Hepatocyte (in vitro differentiated cells): ENCODE measurements around the gene FAM120B. TPM values are rescaled to one million over a fixed set of nuclear protein-coding genes. Genes with fewer than 3 reads are reported as not detected.

Experiments used
- DNase-seq: peaks from one replicate; pipeline ENCODE4 v3.0.0-alpha.2; 2016; ENCODE audit warnings: low spot score
- H2AFZ ChIP-seq: fragments of 200-600 bp; sonication (generic); 2 replicates; pipeline ENCODE4 v1.6.0; 2016; ENCODE audit warnings: antibody characterized with exemption, mild to moderate bottlenecking
- H3K27ac ChIP-seq: fragments of 200-600 bp; sonication (generic); 2 replicates; pipeline ENCODE4 v1.5.1; 2016; ENCODE audit warnings: mild to moderate bottlenecking
- H3K27me3 ChIP-seq: fragments of 200-600 bp; sonication (generic); 2 replicates; pipeline ENCODE4 v1.6.1; 2016
- H3K36me3 ChIP-seq: fragments of 200-600 bp; sonication (generic); replicated peaks from 2 replicates; pipeline ENCODE4 v1.5.1; 2016; ENCODE audit warnings: low read depth; ENCODE audit not compliant: insufficient read depth
- H3K4me1 ChIP-seq: fragments of 200-600 bp; sonication (generic); 2 replicates; pipeline ENCODE4 v1.5.1; 2016; ENCODE audit warnings: mild to moderate bottlenecking, moderate library complexity; ENCODE audit not compliant: insufficient read depth
- H3K4me2 ChIP-seq: fragments of 200-600 bp; sonication (generic); 2 replicates; pipeline ENCODE4 v1.6.0; 2016
- H3K4me3 ChIP-seq: fragments of 200-600 bp; sonication (generic); 2 replicates; pipeline ENCODE4 v1.5.1; 2016; ENCODE audit warnings: mild to moderate bottlenecking
- H3K79me2 ChIP-seq: fragments of 200-600 bp; sonication (generic); 2 replicates; pipeline ENCODE4 v1.6.0; 2017; ENCODE audit warnings: mild to moderate bottlenecking
- H3K9me2 ChIP-seq: fragments of 200-600 bp; sonication (generic); replicated peaks from 2 replicates; pipeline ENCODE4 v1.6.0; 2017; ENCODE audit warnings: mild to moderate bottlenecking; ENCODE audit not compliant: insufficient read depth
- H3K9me3 ChIP-seq: fragments of 200-600 bp; sonication (generic); 2 replicates; pipeline ENCODE4 v1.5.1; 2016; ENCODE audit warnings: low read depth, mild to moderate bottlenecking
- H4K20me1 ChIP-seq: fragments of 200-600 bp; sonication (generic); 2 replicates; pipeline ENCODE4 v1.6.0; 2016; ENCODE audit warnings: mild to moderate bottlenecking; ENCODE audit not compliant: insufficient read depth, poor library complexity, severe bottlenecking
- EZH2 ChIP-seq: fragments of 200-600 bp; sonication (generic); IDR thresholded peaks from 2 replicates; pipeline ENCODE4 v1.6.1; 2016; ENCODE audit warnings: antibody characterized with exemption, mild to moderate bottlenecking, borderline replicate concordance
- EZH2phosphoT487 ChIP-seq: fragments of 200-600 bp; sonication (generic); IDR thresholded peaks from one replicate; pipeline ENCODE4 v1.6.1; 2018; ENCODE audit warnings: antibody characterized with exemption, mild to moderate bottlenecking, low read depth, moderate library complexity; ENCODE audit not compliant: unreplicated experiment, severe bottlenecking
- WGBS: methylation state at CpG from one replicate; pipeline ENCODE4 v1.1.6; 2016; ENCODE audit warnings: low lambda C conversion rate; ENCODE audit errors: missing lambda C conversion rate; 5-methylcytosine and 5-hydroxymethylcytosine counted together
- polyA plus RNA-seq: library from polyadenylated mRNA; unstranded; fragments of >200 nt; fragmentation: Nextera tagmentation; extraction: Ambion mirVana; gene quantifications from 2 replicates; pipeline ENCODE4 v1.2.1, GENCODE V29; 2016
- total RNA-seq: library from RNA; depleted of rRNA; stranded (reverse); fragments of >200 nt; gene quantifications from 2 replicates; pipeline ENCODE4 v1.2.3, GENCODE V29; 2014
- TF ChIP-seq, protein P1 (sequence below): fragments of 200-600 bp; sonication (generic); IDR thresholded peaks from 2 replicates; pipeline ENCODE4 v1.5.1; 2016; ENCODE audit warnings: antibody characterized with exemption, mild to moderate bottlenecking; ENCODE audit not compliant: poor library complexity

The FAM120B gene
- total and polyA plus RNA-seq, 2 experiments from 2014 or later, result 16.0 to 25.8 TPM

DNA sequence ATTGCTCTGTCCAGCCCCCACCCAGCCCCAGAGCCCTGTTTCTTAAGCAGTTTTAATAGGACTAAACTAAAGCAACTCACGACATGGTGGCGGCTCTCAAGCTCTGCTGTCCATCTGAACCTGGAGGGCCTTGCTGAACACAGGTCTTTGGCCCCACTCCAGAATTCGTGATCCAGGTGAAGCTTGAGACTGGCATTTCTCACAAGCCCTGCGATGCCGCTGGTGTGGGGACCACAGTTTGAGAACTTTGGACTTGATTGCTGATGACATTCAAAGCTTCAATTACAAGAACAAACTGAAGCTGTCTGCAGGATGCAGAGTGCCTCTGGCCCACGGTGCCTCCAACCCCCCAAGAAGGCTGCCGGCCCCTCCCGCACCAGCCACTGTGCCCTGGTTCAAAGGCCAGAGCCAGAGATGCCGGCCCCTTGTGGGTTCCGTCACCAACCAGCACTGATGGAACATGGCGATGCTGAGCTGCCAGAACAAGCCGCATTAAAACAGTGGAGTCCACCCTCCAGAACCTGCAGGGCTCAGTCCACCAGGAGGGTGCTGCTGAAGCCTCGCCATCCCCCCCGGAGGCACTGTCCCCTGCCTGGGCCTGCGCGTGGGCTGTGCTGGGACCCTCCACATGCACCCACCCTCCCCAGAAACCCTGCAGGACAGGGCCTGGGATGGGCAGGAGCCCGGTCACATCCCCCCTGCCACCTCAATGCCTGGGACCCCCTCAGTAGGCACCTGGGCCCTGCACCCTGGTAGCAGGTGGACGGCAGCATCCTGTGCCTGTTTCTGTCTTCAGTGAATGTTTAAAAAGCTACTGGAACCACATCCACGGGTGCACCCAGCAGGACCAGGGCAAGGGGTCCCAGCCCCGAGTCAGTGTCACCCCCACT lies 145.4 kb downstream of the FAM120B start:
- no peak for DNase-seq
- no peak overlapping the region for H2AFZ ChIP-seq
- no peaks in the 10 kb centered on the region for H3K9me2 ChIP-seq
- no peaks in the 10 kb centered on the region for H3K27me3 ChIP-seq
- no peaks in the 10 kb centered on the region for H3K79me2 ChIP-seq
- no peaks in the 10 kb centered on the region for H3K36me3 ChIP-seq
- H3K4me1 ChIP-seq, result no peaks in the 10 kb centered on the region
- no peak overlapping the region for H3K4me2 ChIP-seq
- 88% methylated on average over 20 of the region's 20 CpGs for WGBS
- TF ChIP-seq, protein P1, sequence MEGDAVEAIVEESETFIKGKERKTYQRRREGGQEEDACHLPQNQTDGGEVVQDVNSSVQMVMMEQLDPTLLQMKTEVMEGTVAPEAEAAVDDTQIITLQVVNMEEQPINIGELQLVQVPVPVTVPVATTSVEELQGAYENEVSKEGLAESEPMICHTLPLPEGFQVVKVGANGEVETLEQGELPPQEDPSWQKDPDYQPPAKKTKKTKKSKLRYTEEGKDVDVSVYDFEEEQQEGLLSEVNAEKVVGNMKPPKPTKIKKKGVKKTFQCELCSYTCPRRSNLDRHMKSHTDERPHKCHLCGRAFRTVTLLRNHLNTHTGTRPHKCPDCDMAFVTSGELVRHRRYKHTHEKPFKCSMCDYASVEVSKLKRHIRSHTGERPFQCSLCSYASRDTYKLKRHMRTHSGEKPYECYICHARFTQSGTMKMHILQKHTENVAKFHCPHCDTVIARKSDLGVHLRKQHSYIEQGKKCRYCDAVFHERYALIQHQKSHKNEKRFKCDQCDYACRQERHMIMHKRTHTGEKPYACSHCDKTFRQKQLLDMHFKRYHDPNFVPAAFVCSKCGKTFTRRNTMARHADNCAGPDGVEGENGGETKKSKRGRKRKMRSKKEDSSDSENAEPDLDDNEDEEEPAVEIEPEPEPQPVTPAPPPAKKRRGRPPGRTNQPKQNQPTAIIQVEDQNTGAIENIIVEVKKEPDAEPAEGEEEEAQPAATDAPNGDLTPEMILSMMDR, result no peak
- TF ChIP-seq EZH2 (no peak), EZH2phosphoT487 (no peak)
- no peaks in the 10 kb centered on the region for H3K9me3 ChIP-seq
- H3K27ac ChIP-seq, result no peak overlapping the region
- H4K20me1 ChIP-seq, result no peaks in the 10 kb centered on the region
- H3K4me3 ChIP-seq, result no peak overlapping the region

- no peaks in the 10 kb centered on the region for H3K9me2 ChIP-seq
- no peak for DNase-seq
- TF ChIP-seq, protein P1, result no peak
- TF ChIP-seq EZH2phosphoT487 (no peak), EZH2 (no peak)
- no peak overlapping the region for H2AFZ ChIP-seq
- no peaks in the 10 kb centered on the region for H3K27me3 ChIP-seq
- WGBS, result 82% methylated on average over 8 of the region's 8 CpGs
- H3K4me3 ChIP-seq, result no peak overlapping the region
- no peaks in the 10 kb centered on the region for H3K36me3 ChIP-seq
- no peaks in the 10 kb centered on the region for H3K9me3 ChIP-seq
- no peaks in the 10 kb centered on the region for H3K79me2 ChIP-seq
- H4K20me1 ChIP-seq, result no peaks in the 10 kb centered on the region
- H3K27ac ChIP-seq, result no peak overlapping the region
- H3K4me2 ChIP-seq, result no peak overlapping the region
- H3K4me1 ChIP-seq, result no peaks in the 10 kb centered on the region
Observed at GRCh38 chr6:170452767-170453545, 146.4 kb downstream of the FAM120B start.

DNA sequence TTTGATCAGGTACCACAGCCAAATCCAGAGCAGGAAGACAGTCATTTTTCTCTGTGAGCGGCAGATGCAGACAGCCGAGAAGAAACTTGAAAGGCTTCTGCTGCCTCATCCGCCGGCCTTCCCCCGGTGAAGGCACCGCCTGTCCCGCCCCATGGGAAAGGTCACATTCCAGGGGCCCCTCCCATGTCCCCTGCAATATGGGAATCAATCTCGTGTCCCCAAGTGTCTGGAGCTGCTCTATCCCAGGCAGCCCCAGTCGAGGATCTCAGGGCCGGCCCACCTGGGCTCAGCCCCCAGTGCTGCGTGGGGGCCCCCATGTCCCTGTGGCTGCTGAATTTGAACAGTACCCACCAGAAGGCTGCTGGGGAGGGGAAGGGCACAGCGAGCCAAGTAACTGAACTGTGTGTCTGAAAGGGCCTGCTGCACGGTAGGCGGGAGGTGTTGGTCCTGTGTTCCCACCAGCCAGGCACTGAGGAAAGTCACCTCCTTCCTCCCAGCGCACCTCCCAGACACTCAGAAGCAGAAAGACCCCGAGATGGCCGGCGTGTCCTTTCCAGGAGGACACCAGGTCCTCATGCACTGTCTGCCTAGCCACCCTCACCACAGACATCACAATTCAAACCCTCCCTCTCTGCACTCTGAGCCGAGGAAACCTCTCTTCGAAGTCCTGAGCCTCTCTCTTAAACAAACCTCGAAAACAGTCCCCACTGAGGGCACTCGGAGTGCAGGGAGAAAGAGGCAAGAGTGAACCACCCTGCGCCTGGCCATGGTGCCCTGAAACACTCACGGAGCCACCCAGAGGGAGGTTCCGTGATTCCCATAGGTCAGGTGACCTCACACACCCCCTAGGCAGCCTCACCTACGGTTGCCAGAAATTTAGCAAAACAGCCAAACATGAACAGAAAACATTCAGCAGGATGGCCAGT lies 147.3 kb downstream of the FAM120B start:
- Histone ChIP-seq H3K4me3 (no peak overlapping the region), H3K36me3 (no peaks in the 10 kb centered on the region), H3K4me1 (no peaks in the 10 kb centered on the region), H3K9me3 (no peaks in the 10 kb centered on the region), H3K9me2 (no peaks in the 10 kb centered on the region), H3K4me2 (no peak overlapping the region), H3K27me3 (no peaks in the 10 kb centered on the region), H3K27ac (no peak overlapping the region), H4K20me1 (no peaks in the 10 kb centered on the region), H3K79me2 (no peaks in the 10 kb centered on the region), H2AFZ (no peak overlapping the region)
- TF ChIP-seq EZH2phosphoT487 (no peak), EZH2 (no peak)
- TF ChIP-seq, protein P1, result no peak
- no peak for DNase-seq
- 85% methylated on average over 26 of the region's 26 CpGs for WGBS
